ENCODE results near the gene DAPK2.

Gene DAPK2

GRCh38 chr15:63915209-63915872, 130.9 kb downstream of the DAPK2 start:
- Histone ChIP-seq H3K27ac (ENCODE audit: low read depth, low read length) (no peak overlapping the region), H3K4me3 (ENCODE audit: low read length) (no peak overlapping the region), H4K5ac (ENCODE audit: low read length) (no peak overlapping the region), H3K4me1 (ENCODE audit: control insufficient read depth, low read depth, low read length) (no peaks in the 10 kb centered on the region), H2AK5ac (ENCODE audit: low read length) (no peak overlapping the region), H3K27me3 (ENCODE audit: insufficient read depth, low read length, poor library complexity) (no peaks in the 10 kb centered on the region), H3K56ac (ENCODE audit: low read length) (no peak overlapping the region), H2BK15ac (replicated peaks; ENCODE audit: low read depth) (no peak overlapping the region), H3K23ac (ENCODE audit: low read length) (no peak overlapping the region), H3K9ac (ENCODE audit: low read length) (no peak overlapping the region), H3K18ac (ENCODE audit: low read length) (no peak overlapping the region), H3K4me2 (ENCODE audit: low read length) (no peak overlapping the region), H3K79me1 (ENCODE audit: low read length) (no peaks in the 10 kb centered on the region), H2BK5ac (ENCODE audit: low read length) (no peak overlapping the region), H3K4ac (ENCODE audit: low read depth, low read length) (no peak overlapping the region), H4K8ac (ENCODE audit: low read depth, low read length) (no peak overlapping the region), H3K79me2 (ENCODE audit: control insufficient read depth, insufficient read depth, low read length) (no peaks in the 10 kb centered on the region), H3K36me3 (ENCODE audit: control insufficient read depth, insufficient read depth, low read length) (no peaks in the 10 kb centered on the region), H2BK120ac (ENCODE audit: low read depth, low read length) (no peak overlapping the region)
- DNase-seq: peak; percentile 55
- no CpG with 5 or more reads among the region's 3 CpGs for WGBS (ENCODE audit: extremely low coverage, insufficient coverage, low lambda C conversion rate)

GRCh38 chr15:63913786-63914315, 132.4 kb downstream of the DAPK2 start:
- H3K4me2 ChIP-seq (ENCODE audit: low read length): no peak overlapping the region
- H3K79me1 ChIP-seq (ENCODE audit: low read length): no peaks in the 10 kb centered on the region
- no peak overlapping the region for H2BK120ac ChIP-seq (ENCODE audit: low read depth, low read length)
- H3K56ac ChIP-seq (ENCODE audit: low read length): no peak overlapping the region
- H3K27me3 ChIP-seq (ENCODE audit: insufficient read depth, low read length, poor library complexity): no peaks in the 10 kb centered on the region
- no peak overlapping the region for H4K8ac ChIP-seq (ENCODE audit: low read depth, low read length)
- peak; percentile 54 for DNase-seq
- no peak overlapping the region for H3K4me3 ChIP-seq (ENCODE audit: low read length)
- no peak overlapping the region for H3K23ac ChIP-seq (ENCODE audit: low read length)
- WGBS (ENCODE audit: extremely low coverage, insufficient coverage, low lambda C conversion rate): no CpG with 5 or more reads among the region's 3 CpGs
- no peaks in the 10 kb centered on the region for H3K36me3 ChIP-seq (ENCODE audit: control insufficient read depth, insufficient read depth, low read length)
- H2BK5ac ChIP-seq (ENCODE audit: low read length): no peak overlapping the region
- H3K4me1 ChIP-seq (ENCODE audit: control insufficient read depth, low read depth, low read length): peaks cover 2% of the 10 kb centered on the region
- no peak overlapping the region for H3K9ac ChIP-seq (ENCODE audit: low read length)
- H3K18ac ChIP-seq (ENCODE audit: low read length): no peak overlapping the region
- H4K5ac ChIP-seq (ENCODE audit: low read length): no peak overlapping the region
- no peak overlapping the region for H3K4ac ChIP-seq (ENCODE audit: low read depth, low read length)
- H3K27ac ChIP-seq (ENCODE audit: low read depth, low read length): no peak overlapping the region
- no peak overlapping the region for H2AK5ac ChIP-seq (ENCODE audit: low read length)
- no peak overlapping the region for H2BK15ac ChIP-seq (replicated peaks; ENCODE audit: low read depth)
- H3K79me2 ChIP-seq (ENCODE audit: control insufficient read depth, insufficient read depth, low read length): no peaks in the 10 kb centered on the region

- no peak overlapping the region for H3K23ac ChIP-seq (ENCODE audit: low read length)
- H3K36me3 ChIP-seq (ENCODE audit: control insufficient read depth, insufficient read depth, low read length): no peaks in the 10 kb centered on the region
- H3K79me2 ChIP-seq (ENCODE audit: control insufficient read depth, insufficient read depth, low read length): no peaks in the 10 kb centered on the region
- no peak overlapping the region for H2BK5ac ChIP-seq (ENCODE audit: low read length)
- H3K4me2 ChIP-seq (ENCODE audit: low read length): no peak overlapping the region
- no peaks in the 10 kb centered on the region for H3K79me1 ChIP-seq (ENCODE audit: low read length)
- H3K4me1 ChIP-seq (ENCODE audit: control insufficient read depth, low read depth, low read length): peaks cover 2% of the 10 kb centered on the region
- no peak overlapping the region for H4K8ac ChIP-seq (ENCODE audit: low read depth, low read length)
- H2BK120ac ChIP-seq (ENCODE audit: low read depth, low read length): no peak overlapping the region
- WGBS (ENCODE audit: extremely low coverage, insufficient coverage, low lambda C conversion rate): no CpG with 5 or more reads among the region's 9 CpGs
- no peak overlapping the region for H2AK5ac ChIP-seq (ENCODE audit: low read length)
- H3K27me3 ChIP-seq (ENCODE audit: insufficient read depth, low read length, poor library complexity): no peaks in the 10 kb centered on the region
- H3K56ac ChIP-seq (ENCODE audit: low read length): no peak overlapping the region
- no peak overlapping the region for H3K18ac ChIP-seq (ENCODE audit: low read length)
- H2BK15ac ChIP-seq (replicated peaks; ENCODE audit: low read depth): no peak overlapping the region
- no peak overlapping the region for H3K4ac ChIP-seq (ENCODE audit: low read depth, low read length)
- H3K27ac ChIP-seq (ENCODE audit: low read depth, low read length): no peak overlapping the region
- DNase-seq: no peak
- no peak overlapping the region for H3K4me3 ChIP-seq (ENCODE audit: low read length)
- no peak overlapping the region for H4K5ac ChIP-seq (ENCODE audit: low read length)
- H3K9ac ChIP-seq (ENCODE audit: low read length): no peak overlapping the region
These were observed 132.9 kb downstream of the DAPK2 start for GRCh38 chr15:63913336-63913735.

DNA sequence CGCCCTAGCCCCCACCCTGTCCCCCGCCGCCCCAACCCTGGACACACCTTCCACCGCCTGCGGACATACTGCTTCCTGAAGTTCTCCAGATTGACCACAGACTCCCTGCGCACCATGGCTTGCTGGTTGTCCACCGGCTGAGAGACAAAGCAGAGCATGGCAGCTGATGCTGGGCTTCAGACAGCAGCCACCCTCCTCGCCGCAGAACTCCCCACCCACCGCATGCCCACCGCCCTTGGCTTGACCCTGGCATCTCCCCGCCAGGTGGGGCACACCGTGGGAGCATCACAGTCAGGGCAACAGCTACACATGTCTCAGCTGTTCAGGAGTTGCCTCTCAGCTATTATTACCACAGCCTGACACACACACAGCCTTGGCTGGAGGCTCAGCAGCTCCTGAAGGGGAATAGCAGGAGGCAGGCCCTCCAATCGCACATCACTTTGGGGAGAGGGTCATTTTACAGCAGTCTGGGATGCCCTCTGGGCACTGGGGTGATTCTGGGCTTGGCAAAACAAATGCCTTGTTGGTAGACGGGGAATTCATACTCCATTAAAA, 134.1 kb downstream of the DAPK2 start:
- no peak overlapping the region for H3K56ac ChIP-seq (ENCODE audit: low read length)
- H3K27me3 ChIP-seq (ENCODE audit: insufficient read depth, low read length, poor library complexity): no peaks in the 10 kb centered on the region
- H3K18ac ChIP-seq (ENCODE audit: low read length): no peak overlapping the region
- H2BK120ac ChIP-seq (ENCODE audit: low read depth, low read length): no peak overlapping the region
- no peaks in the 10 kb centered on the region for H3K79me2 ChIP-seq (ENCODE audit: control insufficient read depth, insufficient read depth, low read length)
- H3K79me1 ChIP-seq (ENCODE audit: low read length): no peaks in the 10 kb centered on the region
- H3K4me3 ChIP-seq (ENCODE audit: low read length): no peak overlapping the region
- no peak overlapping the region for H4K5ac ChIP-seq (ENCODE audit: low read length)
- no peak overlapping the region for H3K4ac ChIP-seq (ENCODE audit: low read depth, low read length)
- H2BK5ac ChIP-seq (ENCODE audit: low read length): no peak overlapping the region
- peaks cover 2% of the 10 kb centered on the region for H3K4me1 ChIP-seq (ENCODE audit: control insufficient read depth, low read depth, low read length)
- no peak for DNase-seq
- H2BK15ac ChIP-seq (replicated peaks; ENCODE audit: low read depth): no peak overlapping the region
- no CpG with 5 or more reads among the region's 15 CpGs for WGBS (ENCODE audit: extremely low coverage, insufficient coverage, low lambda C conversion rate)
- no peak overlapping the region for H3K9ac ChIP-seq (ENCODE audit: low read length)
- H4K8ac ChIP-seq (ENCODE audit: low read depth, low read length): no peak overlapping the region
- H3K27ac ChIP-seq (ENCODE audit: low read depth, low read length): no peak overlapping the region
- H3K4me2 ChIP-seq (ENCODE audit: low read length): no peak overlapping the region
- peak overlapping the region; percentile 35 for H3K23ac ChIP-seq (ENCODE audit: low read length)
- H3K36me3 ChIP-seq (ENCODE audit: control insufficient read depth, insufficient read depth, low read length): no peaks in the 10 kb centered on the region
- no peak overlapping the region for H2AK5ac ChIP-seq (ENCODE audit: low read length)

- no peak overlapping the region for H3K4me3 ChIP-seq (ENCODE audit: low read length)
- H3K4me2 ChIP-seq (ENCODE audit: low read length): no peak overlapping the region
- H4K8ac ChIP-seq (ENCODE audit: low read depth, low read length): no peak overlapping the region
- H2BK15ac ChIP-seq (replicated peaks; ENCODE audit: low read depth): no peak overlapping the region
- H3K36me3 ChIP-seq (ENCODE audit: control insufficient read depth, insufficient read depth, low read length): no peaks in the 10 kb centered on the region
- no peak overlapping the region for H3K9ac ChIP-seq (ENCODE audit: low read length)
- no peak for DNase-seq
- H3K27me3 ChIP-seq (ENCODE audit: insufficient read depth, low read length, poor library complexity): no peaks in the 10 kb centered on the region
- H3K4me1 ChIP-seq (ENCODE audit: control insufficient read depth, low read depth, low read length): peaks cover 2% of the 10 kb centered on the region
- H2BK5ac ChIP-seq (ENCODE audit: low read length): no peak overlapping the region
- H3K27ac ChIP-seq (ENCODE audit: low read depth, low read length): no peak overlapping the region
- H3K79me2 ChIP-seq (ENCODE audit: control insufficient read depth, insufficient read depth, low read length): no peaks in the 10 kb centered on the region
- no peak overlapping the region for H2AK5ac ChIP-seq (ENCODE audit: low read length)
- no peak overlapping the region for H3K23ac ChIP-seq (ENCODE audit: low read length)
- no peak overlapping the region for H2BK120ac ChIP-seq (ENCODE audit: low read depth, low read length)
- H3K4ac ChIP-seq (ENCODE audit: low read depth, low read length): no peak overlapping the region
- H3K18ac ChIP-seq (ENCODE audit: low read length): no peak overlapping the region
- no CpG with 5 or more reads among the region's 4 CpGs for WGBS (ENCODE audit: extremely low coverage, insufficient coverage, low lambda C conversion rate)
- no peak overlapping the region for H4K5ac ChIP-seq (ENCODE audit: low read length)
- H3K56ac ChIP-seq (ENCODE audit: low read length): no peak overlapping the region
- no peaks in the 10 kb centered on the region for H3K79me1 ChIP-seq (ENCODE audit: low read length)
These were observed 135.1 kb downstream of the DAPK2 start for GRCh38 chr15:63911160-63911559.
